ENCODE measurements around the gene TRAP1.

DNA sequence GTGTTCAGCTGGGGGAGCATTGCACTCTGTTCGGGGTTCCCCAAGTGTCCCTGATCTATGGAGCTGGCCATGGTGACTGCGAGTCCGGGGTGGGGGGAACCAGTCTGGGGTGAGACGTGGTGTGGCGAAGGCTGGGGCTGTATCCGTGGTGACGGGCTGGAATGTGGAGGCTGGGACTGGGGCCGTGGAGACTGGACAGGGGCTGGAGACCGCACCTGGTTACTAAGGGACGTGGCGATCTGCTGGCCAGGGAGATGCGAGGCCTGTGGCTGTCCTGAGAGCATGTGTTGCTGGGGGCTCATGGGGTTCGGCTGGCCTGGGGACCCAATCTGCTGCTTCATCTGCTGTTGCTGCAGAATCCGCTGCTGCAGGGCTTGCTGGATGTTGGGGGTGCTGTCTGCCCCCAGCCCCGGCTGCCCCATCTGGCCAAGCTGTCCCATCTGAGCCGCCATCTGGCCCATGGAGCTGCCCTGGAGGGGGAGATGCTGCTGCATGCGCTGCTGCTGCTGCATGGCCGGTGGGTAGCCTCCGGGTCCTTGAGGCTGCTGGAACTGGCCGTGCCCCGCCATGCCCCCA, 10.6 kb upstream of the TRAP1 start:
- TF ChIP-seq, protein P1, sequence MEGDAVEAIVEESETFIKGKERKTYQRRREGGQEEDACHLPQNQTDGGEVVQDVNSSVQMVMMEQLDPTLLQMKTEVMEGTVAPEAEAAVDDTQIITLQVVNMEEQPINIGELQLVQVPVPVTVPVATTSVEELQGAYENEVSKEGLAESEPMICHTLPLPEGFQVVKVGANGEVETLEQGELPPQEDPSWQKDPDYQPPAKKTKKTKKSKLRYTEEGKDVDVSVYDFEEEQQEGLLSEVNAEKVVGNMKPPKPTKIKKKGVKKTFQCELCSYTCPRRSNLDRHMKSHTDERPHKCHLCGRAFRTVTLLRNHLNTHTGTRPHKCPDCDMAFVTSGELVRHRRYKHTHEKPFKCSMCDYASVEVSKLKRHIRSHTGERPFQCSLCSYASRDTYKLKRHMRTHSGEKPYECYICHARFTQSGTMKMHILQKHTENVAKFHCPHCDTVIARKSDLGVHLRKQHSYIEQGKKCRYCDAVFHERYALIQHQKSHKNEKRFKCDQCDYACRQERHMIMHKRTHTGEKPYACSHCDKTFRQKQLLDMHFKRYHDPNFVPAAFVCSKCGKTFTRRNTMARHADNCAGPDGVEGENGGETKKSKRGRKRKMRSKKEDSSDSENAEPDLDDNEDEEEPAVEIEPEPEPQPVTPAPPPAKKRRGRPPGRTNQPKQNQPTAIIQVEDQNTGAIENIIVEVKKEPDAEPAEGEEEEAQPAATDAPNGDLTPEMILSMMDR (IDR thresholded peaks at IDR 0.05), result no peak
- no peak for TF ChIP-seq POLR2A (IDR thresholded peaks at IDR 0.05)

Measured in body of pancreas (tissue), 4 donors.